GM19099 (cell line): ENCODE results near the gene MMP17.

Experiments used
- POLR2A ChIP-seq: IDR thresholded peaks from 3 replicates; pipeline ENCODE4 v1.6.1; 2011; ENCODE audit warnings: low read depth; ENCODE audit not compliant: insufficient read length; ENCODE audit errors: extremely low read depth

MMP17 gene

GRCh38 chr12:131833896-131834641 lies 5.9 kb downstream of the MMP17 start:
- no peak for TF ChIP-seq POLR2A

GRCh38 chr12:131834798-131835615 lies 6.8 kb downstream of the MMP17 start:
- no peak for TF ChIP-seq POLR2A

GRCh38 chr12:131835616-131836171 lies 7.5 kb downstream of the MMP17 start:
- TF ChIP-seq POLR2A, result no peak

GRCh38 chr12:131836193-131836592 lies 8.0 kb downstream of the MMP17 start:
- no peak for TF ChIP-seq POLR2A

- no peak for TF ChIP-seq POLR2A
These were observed 8.7 kb downstream of the MMP17 start for GRCh38 chr12:131836714-131837397.

- TF ChIP-seq POLR2A, result no peak
These were observed 12.6 kb downstream of the MMP17 start for GRCh38 chr12:131840643-131841416.

GRCh38 chr12:131841547-131841946 lies 13.4 kb downstream of the MMP17 start:
- TF ChIP-seq POLR2A, result no peak

- TF ChIP-seq POLR2A, result no peak
These were observed 14.0 kb downstream of the MMP17 start for GRCh38 chr12:131842169-131842568.

- TF ChIP-seq POLR2A, result no peak
These were observed 15.3 kb downstream of the MMP17 start for GRCh38 chr12:131843527-131843926.

- no peak for TF ChIP-seq POLR2A
These were observed 15.9 kb downstream of the MMP17 start for GRCh38 chr12:131844140-131844539.

GRCh38 chr12:131844656-131845055 lies 16.5 kb downstream of the MMP17 start:
- no peak for TF ChIP-seq POLR2A

- TF ChIP-seq POLR2A, result no peak
These were observed 16.9 kb downstream of the MMP17 start for GRCh38 chr12:131845121-131845520.

- no peak for TF ChIP-seq POLR2A
These were observed 19.3 kb downstream of the MMP17 start for GRCh38 chr12:131847456-131847855.

GRCh38 chr12:131848753-131849152 lies 20.6 kb downstream of the MMP17 start:
- no peak for TF ChIP-seq POLR2A
